ENCODE results near the gene ANKLE2. TPM values are rescaled to one million over a fixed set of nuclear protein-coding genes. Genes with fewer than 3 reads are reported as not detected.
"Not testable (repeated sequence)": the region's sequence is repeated elsewhere in the genome, so short reads cannot be mapped to it uniquely, and the experiment has no call there.

Gene ANKLE2
- total RNA-seq, 2 experiments from 2014 or later: 110 to 111 TPM

DNA sequence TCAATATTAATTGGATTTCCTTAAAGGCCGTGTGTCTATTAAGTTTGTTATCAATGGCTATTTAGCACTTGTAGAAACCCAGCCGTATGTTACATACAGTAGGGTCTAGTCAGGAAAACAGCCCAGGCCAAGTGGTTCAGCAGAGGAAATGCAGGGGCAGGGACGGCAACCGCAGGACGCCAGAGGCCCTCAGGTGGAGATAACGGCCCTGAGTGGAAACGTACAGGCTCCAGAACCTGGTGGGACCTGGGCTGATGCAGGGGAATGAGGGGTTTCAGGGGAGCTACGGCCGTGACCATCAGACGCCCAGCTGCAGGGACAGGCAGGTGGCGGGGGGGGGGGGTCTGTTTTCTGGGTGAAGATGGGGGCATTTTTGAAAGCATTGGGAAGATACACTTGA is 3.7 kb upstream of the ANKLE2 start:
- H3K4me1 Mint-ChIP-seq: peaks cover 39% of the 10 kb centered on the region
- intact Hi-C loops (cut with DNase I, micrococcal nuclease): loop anchor here in 1 of 2 experiments (5.0 kb wide), 2 partner anchors 42 to 122 kb away; partner anchors contain the start of gene CHFR

DNA sequence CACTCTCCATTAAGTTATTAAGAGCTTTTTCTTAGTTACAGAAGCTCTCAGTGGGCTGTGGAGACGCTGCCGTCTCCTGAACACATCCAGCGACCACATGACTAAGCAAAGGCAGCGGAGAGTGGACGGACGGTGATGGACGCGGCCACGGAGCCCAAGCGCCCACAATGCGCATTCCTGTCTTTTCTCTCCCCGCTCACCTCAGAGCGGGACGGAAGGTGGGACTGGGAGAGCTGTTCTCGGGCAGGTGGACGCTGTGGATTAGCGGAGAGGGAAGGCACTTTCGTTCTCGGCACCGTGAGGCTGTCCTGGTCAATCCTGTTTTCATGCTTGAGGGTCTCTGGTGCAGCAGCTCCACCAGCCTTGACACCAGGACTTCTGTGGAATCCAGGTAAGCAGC is 2.6 kb upstream of the ANKLE2 start:
- no peak overlapping the region for H3K27ac Mint-ChIP-seq
- ATAC-seq (no peak), DNase-seq (no peak)
- H3K36me3 Mint-ChIP-seq (ENCODE audit: low read depth): peaks cover 26% of the 10 kb centered on the region
- H3K4me1 Mint-ChIP-seq: peaks cover 37% of the 10 kb centered on the region
- no peak overlapping the region for H3K4me3 Mint-ChIP-seq
- POLR2A ChIA-PET: no interaction called here
- intact Hi-C loops (cut with DNase I, micrococcal nuclease): loop anchor here (5.0 kb wide), 4 partner anchors 63 to 677 kb away; partner anchors contain the start of genes FBRSL1 (in 1 of the 2) and GOLGA3 (in 1 of the 2)
- CTCF ChIA-PET: interaction anchor here (1.3 to 2.7 kb wide), 2 partner anchors 11 to 140 kb away, joined by 4 to 11 read pairs; no protein-coding TSS in a partner anchor
- H3K9me3 Mint-ChIP-seq (ENCODE audit: low read depth): no peaks in the 10 kb centered on the region
- H3K27me3 Mint-ChIP-seq: no peaks in the 10 kb centered on the region

More for the DNA sequence above, 3.7 kb upstream of the ANKLE2 start:
- no peak overlapping the region for H3K27ac Mint-ChIP-seq
- no peak for DNase-seq
- POLR2A ChIA-PET: no interaction called here
- no peaks in the 10 kb centered on the region for H3K27me3 Mint-ChIP-seq
- CTCF ChIA-PET: interaction anchor here (1.3 to 2.7 kb wide), 2 partner anchors 9 to 139 kb away, joined by 4 to 11 read pairs; no protein-coding TSS in a partner anchor
- H3K4me3 Mint-ChIP-seq: no peak overlapping the region
- no peaks in the 10 kb centered on the region for H3K9me3 Mint-ChIP-seq (ENCODE audit: low read depth)
- peaks cover 24% of the 10 kb centered on the region for H3K36me3 Mint-ChIP-seq (ENCODE audit: low read depth)
- ATAC-seq: no peak

- peaks cover 32% of the 10 kb centered on the region for H3K36me3 Mint-ChIP-seq (ENCODE audit: low read depth)
- no peaks in the 10 kb centered on the region for H3K9me3 Mint-ChIP-seq (ENCODE audit: low read depth)
- POLR2A ChIA-PET: interaction anchor here (1.2 kb wide), 1 partner anchor 318 kb away, joined by 3 read pairs; no protein-coding TSS in a partner anchor
- H3K4me3 Mint-ChIP-seq: peak overlapping the region; percentile 73
- H3K27ac Mint-ChIP-seq: peak overlapping the region; percentile 80
- no peaks in the 10 kb centered on the region for H3K27me3 Mint-ChIP-seq
- H3K4me1 Mint-ChIP-seq: peaks cover 32% of the 10 kb centered on the region
- DNase-seq: peak; percentile 93
- CTCF ChIA-PET: interaction anchor here (0.7 to 1.2 kb wide), 3 partner anchors 11 to 24 kb away, joined by 3 read pairs; no protein-coding TSS in a partner anchor
- peak; percentile 86 for ATAC-seq
- intact Hi-C loops (cut with DNase I, micrococcal nuclease): loop anchor here (1.0 to 5.0 kb wide), 14 partner anchors 52 to 675 kb away; partner anchors contain the start of genes POLE (in 2 of the 2), PXMP2 (in 2 of the 2), CHFR (in 1 of the 2) and FBRSL1 (in 1 of the 2)
These were observed 420 bp upstream of the ANKLE2 start for GRCh38 chr12:132761921-132762583.

DNA sequence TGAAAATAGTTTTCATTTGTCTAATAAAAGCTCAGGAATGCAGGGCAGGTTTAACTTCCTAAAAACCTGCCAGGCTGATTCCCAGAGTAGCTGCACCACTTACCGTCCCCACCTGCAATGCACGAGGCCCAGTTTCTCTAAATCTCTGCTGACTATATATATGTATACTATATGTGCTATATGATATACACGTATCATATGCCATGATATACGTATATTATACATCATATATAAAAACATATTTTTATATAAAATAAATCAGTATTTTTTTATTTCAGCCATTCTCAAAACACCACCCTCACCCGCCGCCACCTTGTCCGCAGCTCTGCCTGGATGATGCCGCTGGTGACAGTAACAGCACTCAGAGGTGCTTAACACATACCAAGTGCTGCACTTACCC is 2.3 kb downstream of the ANKLE2 start:
- H3K9me3 Mint-ChIP-seq (ENCODE audit: low read depth): no peaks in the 10 kb centered on the region
- POLR2A ChIA-PET: no interaction called here
- H3K4me1 Mint-ChIP-seq: peaks cover 26% of the 10 kb centered on the region

GRCh38 chr12:132758825-132759224 is 2.8 kb downstream of the ANKLE2 start:
- peaks cover 48% of the 10 kb centered on the region for H3K36me3 Mint-ChIP-seq (ENCODE audit: low read depth)
- POLR2A ChIA-PET; H3K27me3 Mint-ChIP-seq; DNase-seq; H3K4me3 Mint-ChIP-seq; H3K9me3 Mint-ChIP-seq (ENCODE audit: low read depth); CTCF ChIA-PET; intact Hi-C loops (cut with DNase I, micrococcal nuclease); ATAC-seq; H3K27ac Mint-ChIP-seq: not testable (repeated sequence)
- peaks cover 26% of the 10 kb centered on the region for H3K4me1 Mint-ChIP-seq

More for the DNA sequence above, 2.3 kb downstream of the ANKLE2 start:
- DNase-seq: no peak
- intact Hi-C loops (cut with DNase I, micrococcal nuclease): no loop called here
- ATAC-seq: no peak
- Mint-ChIP-seq H3K27me3 (no peaks in the 10 kb centered on the region), H3K27ac (peak overlapping the region; percentile 42), H3K4me3 (peak overlapping the region; percentile 90), H3K36me3 (ENCODE audit: low read depth) (peaks cover 46% of the 10 kb centered on the region)
- CTCF ChIA-PET: interaction anchor here (1.0 kb wide), 1 partner anchor 16 kb away, joined by 4 read pairs; no protein-coding TSS in a partner anchor

DNA sequence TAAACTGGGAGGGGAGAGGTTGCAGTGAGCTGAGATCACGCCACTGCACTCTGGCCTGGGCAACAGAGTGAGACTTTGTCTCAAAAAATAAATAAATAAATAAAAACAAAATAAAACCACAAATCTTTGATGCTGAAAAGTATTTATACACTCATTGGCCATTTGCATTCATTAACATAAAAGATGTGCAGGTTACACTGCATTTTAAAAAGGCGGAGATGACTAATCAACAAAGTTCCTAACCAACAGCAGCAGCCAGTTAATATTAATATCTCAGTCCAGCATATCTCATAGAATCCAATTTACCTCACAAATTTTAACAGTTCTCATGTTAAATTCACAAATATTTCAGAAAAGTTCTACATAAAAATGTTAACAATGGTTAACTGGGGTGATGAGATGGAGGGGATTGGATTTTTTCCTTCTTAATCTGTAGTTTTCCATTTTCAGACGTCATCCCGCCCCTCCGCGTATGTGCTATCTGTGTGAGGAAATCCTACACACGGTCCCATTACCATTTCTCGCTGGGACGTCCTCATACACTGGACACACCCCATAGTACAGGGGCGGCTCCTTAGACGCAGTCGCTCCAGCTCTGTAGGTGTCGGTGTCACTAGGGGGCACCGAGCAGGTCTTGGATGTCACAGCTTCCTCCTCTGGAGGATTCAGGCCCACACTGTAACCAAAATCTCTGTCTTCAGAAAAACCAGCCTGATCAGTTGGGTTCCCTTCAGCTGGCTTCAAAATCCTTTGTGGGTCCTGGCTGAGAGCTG is 7.3 kb downstream of the ANKLE2 start:
- no peak overlapping the region for H3K27ac Mint-ChIP-seq
- CTCF ChIA-PET: interaction anchor here (1.9 kb wide), 1 partner anchor 14 kb away, joined by 6 read pairs; no protein-coding TSS in a partner anchor
- peaks cover 10% of the 10 kb centered on the region for H3K4me1 Mint-ChIP-seq
- H3K9me3 Mint-ChIP-seq (ENCODE audit: low read depth): no peaks in the 10 kb centered on the region
- ATAC-seq (no peak), DNase-seq (no peak)
- no peak overlapping the region for H3K4me3 Mint-ChIP-seq
- peaks cover 52% of the 10 kb centered on the region for H3K36me3 Mint-ChIP-seq (ENCODE audit: low read depth)
- intact Hi-C loops (cut with DNase I, micrococcal nuclease): no loop called here
- H3K27me3 Mint-ChIP-seq: no peaks in the 10 kb centered on the region
- POLR2A ChIA-PET: interaction anchor here (0.7 kb wide), 1 partner anchor 74 kb away, joined by 9 read pairs; no protein-coding TSS in a partner anchor

- intact Hi-C loops (cut with DNase I, micrococcal nuclease): not testable (repeated sequence)
- peaks cover 10% of the 10 kb centered on the region for H3K4me1 Mint-ChIP-seq
These were observed 8.0 kb downstream of the ANKLE2 start for GRCh38 chr12:132753670-132754069.

DNA sequence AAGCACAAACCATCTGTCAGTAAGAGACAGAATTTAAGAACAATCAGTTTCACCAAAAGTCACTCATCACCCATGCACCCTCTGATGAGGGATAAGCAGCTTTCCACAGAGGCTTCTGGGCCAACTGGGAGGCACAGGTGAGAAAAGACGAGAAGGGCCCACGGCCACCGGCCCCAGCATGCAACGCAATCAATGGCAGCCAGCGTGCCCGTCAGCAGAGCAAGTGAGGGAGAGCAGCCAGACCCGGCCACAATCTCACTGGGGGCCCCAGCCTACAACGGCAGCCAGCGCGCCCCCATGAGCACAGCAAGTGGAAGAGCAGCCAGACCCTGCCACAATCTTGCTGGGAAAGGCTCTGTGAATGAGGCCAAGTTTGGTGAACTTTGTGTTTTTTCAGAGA is 13.3 kb downstream of the ANKLE2 start:
- H3K27me3 Mint-ChIP-seq: no peaks in the 10 kb centered on the region
- ChIA-PET CTCF (interaction anchor here (0.5 to 1.4 kb wide), 2 partner anchors 19 to 34 kb away, joined by 3 read pairs; no protein-coding TSS in a partner anchor), POLR2A (no interaction called here)
- ATAC-seq (no peak), DNase-seq (no peak)
- no peak overlapping the region for H3K27ac Mint-ChIP-seq
- intact Hi-C loops (cut with DNase I, micrococcal nuclease): no loop called here
- H3K4me1 Mint-ChIP-seq: no peaks in the 10 kb centered on the region
- peaks cover 71% of the 10 kb centered on the region for H3K36me3 Mint-ChIP-seq (ENCODE audit: low read depth)
- H3K9me3 Mint-ChIP-seq (ENCODE audit: low read depth): no peaks in the 10 kb centered on the region
- H3K4me3 Mint-ChIP-seq: no peak overlapping the region

More at GRCh38 chr12:132753670-132754069, 8.0 kb downstream of the ANKLE2 start:
- ChIA-PET POLR2A (interaction anchor here (0.7 kb wide), 2 partner anchors 14 to 73 kb away, joined by 4 to 9 read pairs; no protein-coding TSS in a partner anchor), CTCF (interaction anchor here (0.5 kb wide), 1 partner anchor 151 kb away, joined by 3 read pairs; no protein-coding TSS in a partner anchor)
- H3K9me3 Mint-ChIP-seq (ENCODE audit: low read depth); H3K27me3 Mint-ChIP-seq; H3K27ac Mint-ChIP-seq; DNase-seq; H3K4me3 Mint-ChIP-seq; ATAC-seq: not testable (repeated sequence)
- peaks cover 54% of the 10 kb centered on the region for H3K36me3 Mint-ChIP-seq (ENCODE audit: low read depth)

DNA sequence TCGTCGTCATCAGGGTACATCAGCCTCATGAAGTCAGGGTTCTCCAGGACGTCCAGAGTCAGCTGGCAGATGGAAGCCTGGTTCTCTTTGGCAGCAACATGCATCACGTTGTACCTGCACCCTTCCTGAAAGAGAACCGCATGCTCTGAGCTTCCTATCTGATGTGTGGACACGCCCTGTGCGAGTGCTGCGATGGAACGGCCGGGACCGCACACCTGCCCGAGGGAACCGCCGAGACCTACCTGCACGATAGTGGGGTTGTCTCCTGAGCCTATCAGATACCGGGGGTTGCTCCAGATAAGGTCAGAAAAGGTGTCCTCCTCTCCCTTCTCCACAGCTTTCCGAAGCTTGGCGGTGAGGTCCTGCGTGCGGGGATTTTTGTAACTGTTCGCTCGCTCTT is 13.7 kb downstream of the ANKLE2 start:
- Mint-ChIP-seq H3K4me1 (peaks cover 2% of the 10 kb centered on the region), H3K36me3 (ENCODE audit: low read depth) (peaks cover 72% of the 10 kb centered on the region), H3K9me3 (ENCODE audit: low read depth) (no peaks in the 10 kb centered on the region), H3K27ac (no peak overlapping the region), H3K4me3 (no peak overlapping the region), H3K27me3 (no peaks in the 10 kb centered on the region)
- no peak for DNase-seq
- ChIA-PET POLR2A (no interaction called here), CTCF (interaction anchor here (0.5 to 1.4 kb wide), 2 partner anchors 20 to 34 kb away, joined by 3 read pairs; no protein-coding TSS in a partner anchor)
- ATAC-seq: no peak
- intact Hi-C loops (cut with DNase I, micrococcal nuclease): no loop called here

DNA sequence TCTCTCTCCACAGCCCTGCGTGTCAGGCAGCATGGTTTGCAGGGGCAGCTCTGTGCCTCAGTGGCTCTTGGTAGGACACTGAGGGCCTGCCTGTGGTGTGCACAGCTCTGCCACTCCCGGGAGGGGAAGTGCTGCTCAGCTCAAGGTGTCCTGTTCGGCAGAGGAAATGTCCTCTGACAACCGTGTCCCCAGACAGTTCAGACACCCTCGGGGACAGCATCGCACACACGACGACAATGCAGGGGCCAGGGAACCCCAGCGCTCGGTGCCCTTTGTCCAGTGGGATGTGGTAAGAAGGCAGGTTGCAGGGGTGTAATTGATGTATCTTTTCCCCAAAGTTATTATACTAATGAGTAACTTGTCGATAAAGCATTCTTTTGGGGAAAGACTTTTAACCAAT is 14.2 kb downstream of the ANKLE2 start:
- peaks cover 74% of the 10 kb centered on the region for H3K36me3 Mint-ChIP-seq (ENCODE audit: low read depth)
- no peak overlapping the region for H3K4me3 Mint-ChIP-seq
- CTCF ChIA-PET: interaction anchor here (1.4 kb wide), 1 partner anchor 20 kb away, joined by 3 read pairs; no protein-coding TSS in a partner anchor
- no peaks in the 10 kb centered on the region for H3K27me3 Mint-ChIP-seq
- DNase-seq (no peak), ATAC-seq (no peak)
- peaks cover 6% of the 10 kb centered on the region for H3K4me1 Mint-ChIP-seq
- intact Hi-C loops (cut with DNase I, micrococcal nuclease): no loop called here
- no peaks in the 10 kb centered on the region for H3K9me3 Mint-ChIP-seq (ENCODE audit: low read depth)
- H3K27ac Mint-ChIP-seq: no peak overlapping the region
- POLR2A ChIA-PET: no interaction called here

DNA sequence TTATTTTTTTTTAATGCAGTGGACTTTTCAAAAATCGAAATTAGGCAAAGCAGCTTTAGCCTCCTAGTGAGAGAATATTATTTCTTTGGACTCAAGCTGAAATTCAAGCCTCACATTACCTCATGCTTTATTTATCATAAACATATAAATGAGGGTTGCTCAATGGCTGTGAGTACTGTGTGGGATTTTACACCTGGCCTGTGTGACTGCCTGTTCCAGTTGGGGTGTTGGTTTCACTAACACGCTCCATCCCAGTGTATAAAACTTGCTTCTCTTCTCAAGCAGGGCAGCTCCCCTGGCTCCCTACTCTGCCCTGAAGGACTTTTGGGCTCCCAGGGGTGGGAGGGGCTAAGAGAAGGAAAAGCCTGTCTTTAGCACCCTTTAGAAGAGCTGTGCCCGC is 15.0 kb downstream of the ANKLE2 start:
- Mint-ChIP-seq H3K4me3 (no peak overlapping the region), H3K27ac (no peak overlapping the region), H3K9me3 (ENCODE audit: low read depth) (no peaks in the 10 kb centered on the region), H3K4me1 (peaks cover 6% of the 10 kb centered on the region), H3K36me3 (ENCODE audit: low read depth) (peaks cover 77% of the 10 kb centered on the region), H3K27me3 (no peaks in the 10 kb centered on the region)
- ChIA-PET POLR2A (no interaction called here), CTCF (no interaction called here)
- ATAC-seq (no peak), DNase-seq (no peak)
- intact Hi-C loops (cut with DNase I, micrococcal nuclease): no loop called here
